NCI-H146 (cell line): ENCODE results near the gene ASB11.
A peak's percentile ranks its signal among the peaks of the same experiment; 100 is the strongest.
"Not testable (repeated sequence)": the region's sequence is repeated elsewhere in the genome, so short reads cannot be mapped to it uniquely, and the experiment has no call there.

Experiments used
- DNase-seq: peaks from one replicate; lab custom pipeline; 2025; lab: John Stamatoyannopoulos, UW

ASB11 gene

GRCh38 chrX:15305899-15306298 is 9.5 kb downstream of the ASB11 start:
- not testable (repeated sequence) for DNase-seq

GRCh38 chrX:15301924-15302323 is 13.5 kb downstream of the ASB11 start:
- DNase-seq = no peak

GRCh38 chrX:15299941-15300851 is 15.2 kb downstream of the ASB11 start:
- peak; percentile 12 for DNase-seq

- no peak for DNase-seq
Observed at GRCh38 chrX:15298780-15299179, 16.7 kb downstream of the ASB11 start.

- DNase-seq = no peak
Observed at GRCh38 chrX:15298201-15298600, 17.2 kb downstream of the ASB11 start.

GRCh38 chrX:15293451-15293850 is 22.0 kb downstream of the ASB11 start:
- no peak for DNase-seq

GRCh38 chrX:15292861-15293260 is 22.6 kb downstream of the ASB11 start:
- no peak for DNase-seq

- DNase-seq = no peak
Observed at GRCh38 chrX:15277604-15278003, 37.8 kb downstream of the ASB11 start.

- DNase-seq = no peak
Observed at GRCh38 chrX:15274946-15275345, 40.5 kb downstream of the ASB11 start.

GRCh38 chrX:15273275-15273674 is 42.2 kb downstream of the ASB11 start:
- DNase-seq = not testable (repeated sequence)

- DNase-seq = no peak
Observed at GRCh38 chrX:15271757-15272156, 43.7 kb downstream of the ASB11 start.

- DNase-seq = peak; percentile 35
Observed at GRCh38 chrX:15269618-15270521, 45.6 kb downstream of the ASB11 start, which contains the start of gene ASB9. ASB9 (minus strand) TSS chrX:15270083; CDS start chrX:15269874, 209 bp downstream.

GRCh38 chrX:15269120-15269519 is 46.3 kb downstream of the ASB11 start:
- no peak for DNase-seq

- DNase-seq = no peak
Observed at GRCh38 chrX:15254852-15255251, 60.6 kb downstream of the ASB11 start.

- DNase-seq = no peak
Observed at GRCh38 chrX:15245896-15246295, 69.5 kb downstream of the ASB11 start.

GRCh38 chrX:15244421-15244820 is 71.0 kb downstream of the ASB11 start:
- no peak for DNase-seq

GRCh38 chrX:15242899-15243555 is 72.4 kb downstream of the ASB11 start:
- DNase-seq = peak; percentile 15

GRCh38 chrX:15241301-15241700 is 74.1 kb downstream of the ASB11 start:
- DNase-seq = no peak

- no peak for DNase-seq
Observed at GRCh38 chrX:15240414-15240813, 75.0 kb downstream of the ASB11 start.

GRCh38 chrX:15236146-15236545 is 79.3 kb downstream of the ASB11 start:
- no peak for DNase-seq

GRCh38 chrX:15235001-15235400 is 80.4 kb downstream of the ASB11 start:
- DNase-seq = no peak

- no peak for DNase-seq
Observed at GRCh38 chrX:15233416-15234015, 81.9 kb downstream of the ASB11 start.
